Mononuclear cell (primary cell): ENCODE data around the gene UBASH3B. TPM values are rescaled to one million over a fixed set of nuclear protein-coding genes. Genes with fewer than 3 reads are reported as not detected.
"Not testable (repeated sequence)": the region's sequence is repeated elsewhere in the genome, so short reads cannot be mapped to it uniquely, and the experiment has no call there.

Source experiments
- H3K27me3 ChIP-seq: 2 replicates; pipeline ENCODE4 v1.6.0; 2011; ENCODE audit warnings: low read length, control low read depth; ENCODE audit not compliant: insufficient read depth
- H3K4me1 ChIP-seq: 2 replicates; pipeline ENCODE4 v1.5.1; 2011; ENCODE audit warnings: mild to moderate bottlenecking, low read length, control low read depth; ENCODE audit not compliant: insufficient read depth
- H3K4me3 ChIP-seq: 2 replicates; pipeline ENCODE4 v1.5.1; 2011; ENCODE audit warnings: mild to moderate bottlenecking, low read length, moderate library complexity
- H3K9me3 ChIP-seq: 2 replicates; pipeline ENCODE4 v1.5.1; 2011; ENCODE audit warnings: low read depth, mild to moderate bottlenecking, control low read depth, low read length
- total RNA-seq: library from RNA; depleted of rRNA; stranded (reverse); fragments of >200 nt; gene quantifications from one replicate; pipeline ENCODE4 v1.2.3, GENCODE V29; 2012

Gene UBASH3B
- total RNA-seq: 16.3 TPM

GRCh38 chr11:122655527-122656072 is at the start of gene UBASH3B:
TSS of gene UBASH3B (plus strand) at chr11:122655722. CDS start at chr11:122656050, 328 bp downstream.
- H3K9me3 ChIP-seq: no peaks in the 10 kb centered on the region
- peaks cover 3% of the 10 kb centered on the region for H3K27me3 ChIP-seq
- peak within 1 kb of the TSS; percentile 81 for H3K4me3 ChIP-seq
- H3K4me1 ChIP-seq: peaks cover 55% of the 10 kb centered on the region

GRCh38 chr11:122607162-122607561 is 48.4 kb upstream of the UBASH3B start:
- H3K9me3 ChIP-seq, H3K4me1 ChIP-seq, H3K27me3 ChIP-seq, H3K4me3 ChIP-seq: not testable (repeated sequence)

- Histone ChIP-seq H3K9me3 (no peaks in the 10 kb centered on the region), H3K27me3 (no peaks in the 10 kb centered on the region), H3K4me3 (no peak overlapping the region)
Observed at GRCh38 chr11:122612123-122612824, 43.2 kb upstream of the UBASH3B start.

GRCh38 chr11:122616718-122617117 is 38.8 kb upstream of the UBASH3B start:
- H3K4me3 ChIP-seq: no peak overlapping the region
- H3K9me3 ChIP-seq: no peaks in the 10 kb centered on the region
- peaks cover 4% of the 10 kb centered on the region for H3K4me1 ChIP-seq
- no peaks in the 10 kb centered on the region for H3K27me3 ChIP-seq

More at GRCh38 chr11:122612123-122612824, 43.2 kb upstream of the UBASH3B start:
- H3K4me1 ChIP-seq: peaks cover 4% of the 10 kb centered on the region

- H3K4me1 ChIP-seq: peaks cover 4% of the 10 kb centered on the region
- H3K4me3 ChIP-seq: no peak overlapping the region
- H3K27me3 ChIP-seq: no peaks in the 10 kb centered on the region
- H3K9me3 ChIP-seq: no peaks in the 10 kb centered on the region
Observed at GRCh38 chr11:122617297-122617696, 38.2 kb upstream of the UBASH3B start.

GRCh38 chr11:122617926-122618325 is 37.6 kb upstream of the UBASH3B start:
- Histone ChIP-seq H3K27me3 (no peaks in the 10 kb centered on the region), H3K4me1 (peaks cover 4% of the 10 kb centered on the region), H3K9me3 (no peaks in the 10 kb centered on the region), H3K4me3 (no peak overlapping the region)

- Histone ChIP-seq H3K27me3 (no peaks in the 10 kb centered on the region), H3K9me3 (no peaks in the 10 kb centered on the region), H3K4me3 (no peak overlapping the region), H3K4me1 (peaks cover 4% of the 10 kb centered on the region)
Observed at GRCh38 chr11:122618927-122619326, 36.6 kb upstream of the UBASH3B start.

- Histone ChIP-seq H3K4me3 (no peak overlapping the region), H3K4me1 (peaks cover 4% of the 10 kb centered on the region), H3K27me3 (no peaks in the 10 kb centered on the region), H3K9me3 (no peaks in the 10 kb centered on the region)
Observed at GRCh38 chr11:122619757-122620156, 35.8 kb upstream of the UBASH3B start.

GRCh38 chr11:122625501-122625900 is 30.0 kb upstream of the UBASH3B start:
- not testable (repeated sequence) for H3K4me3 ChIP-seq, H3K27me3 ChIP-seq, H3K9me3 ChIP-seq, H3K4me1 ChIP-seq

GRCh38 chr11:122625976-122626665 is 29.4 kb upstream of the UBASH3B start:
- no peaks in the 10 kb centered on the region for H3K27me3 ChIP-seq
- H3K4me1 ChIP-seq: peaks cover 6% of the 10 kb centered on the region
- no peak overlapping the region for H3K4me3 ChIP-seq
- H3K9me3 ChIP-seq: no peaks in the 10 kb centered on the region

GRCh38 chr11:122627745-122628144 is 27.8 kb upstream of the UBASH3B start:
- no peaks in the 10 kb centered on the region for H3K27me3 ChIP-seq
- no peak overlapping the region for H3K4me3 ChIP-seq
- peaks cover 6% of the 10 kb centered on the region for H3K4me1 ChIP-seq
- H3K9me3 ChIP-seq: no peaks in the 10 kb centered on the region

- Histone ChIP-seq H3K9me3 (no peaks in the 10 kb centered on the region), H3K4me1 (peaks cover 6% of the 10 kb centered on the region), H3K27me3 (no peaks in the 10 kb centered on the region), H3K4me3 (no peak overlapping the region)
Observed at GRCh38 chr11:122628810-122629555, 26.5 kb upstream of the UBASH3B start.

GRCh38 chr11:122632181-122632824 is 23.2 kb upstream of the UBASH3B start:
- H3K9me3 ChIP-seq: no peaks in the 10 kb centered on the region
- H3K27me3 ChIP-seq: no peaks in the 10 kb centered on the region
- peaks cover 6% of the 10 kb centered on the region for H3K4me1 ChIP-seq
- no peak overlapping the region for H3K4me3 ChIP-seq

GRCh38 chr11:122633219-122633829 is 22.2 kb upstream of the UBASH3B start:
- no peaks in the 10 kb centered on the region for H3K27me3 ChIP-seq
- peaks cover 6% of the 10 kb centered on the region for H3K4me1 ChIP-seq
- no peaks in the 10 kb centered on the region for H3K9me3 ChIP-seq
- no peak overlapping the region for H3K4me3 ChIP-seq
